GM23338 (cell line): ENCODE results near the gene SMIM12. TPM values are rescaled to one million over a fixed set of nuclear protein-coding genes. Genes with fewer than 3 reads are reported as not detected.
A peak's percentile ranks its signal among the peaks of the same experiment; 100 is the strongest.

Source experiments
- ATAC-seq: fragments of 200-7000 bp; cut with Tn5 transposase; 3 replicates; pipeline ENCODE4 v1.9.1; 2020
- DNase-seq: peaks from one replicate; pipeline ENCODE4 v3.0.0-alpha.2; 2015; ENCODE audit warnings: low spot score
- H2AFZ ChIP-seq: fragments of 200-600 bp; sonication (generic); 2 replicates; pipeline ENCODE4 v1.8.0; 2016; ENCODE audit warnings: antibody characterized with exemption, mild to moderate bottlenecking, moderate library complexity
- H3F3A ChIP-seq: fragments of 200-600 bp; sonication (generic); replicated peaks from 2 replicates; pipeline ENCODE4 v1.8.0; 2017; ENCODE audit warnings: antibody characterized with exemption, mixed run types, low read depth
- H3K27ac ChIP-seq: fragments of 200-600 bp; sonication (generic); 2 replicates; pipeline ENCODE4 v1.6.1; 2016; ENCODE audit warnings: low read depth
- H3K27me3 ChIP-seq: fragments of 200-600 bp; sonication (generic); 2 replicates; pipeline ENCODE4 v1.8.0; 2016; ENCODE audit warnings: mild to moderate bottlenecking, mixed run types, moderate library complexity; ENCODE audit not compliant: insufficient read depth
- H3K36me3 ChIP-seq: fragments of 200-600 bp; sonication (generic); 2 replicates; pipeline ENCODE4 v1.8.0; 2016; ENCODE audit warnings: mild to moderate bottlenecking; ENCODE audit not compliant: insufficient read depth
- H3K4me1 ChIP-seq: fragments of 200-600 bp; sonication (generic); 2 replicates; pipeline ENCODE4 v1.8.0; 2016; ENCODE audit warnings: mild to moderate bottlenecking, moderate library complexity; ENCODE audit not compliant: insufficient read depth
- H3K4me2 ChIP-seq: fragments of 200-600 bp; sonication (generic); 2 replicates; pipeline ENCODE4 v1.7.1; 2017; ENCODE audit warnings: mixed run types
- H3K4me3 ChIP-seq: fragments of 200-600 bp; sonication (generic); 2 replicates; pipeline ENCODE4 v1.6.1; 2016; ENCODE audit warnings: mixed run types
- H3K79me2 ChIP-seq: fragments of 200-600 bp; sonication (generic); replicated peaks from 2 replicates; pipeline ENCODE4 v1.8.0; 2017; ENCODE audit warnings: mild to moderate bottlenecking; ENCODE audit not compliant: insufficient read depth
- H3K9me2 ChIP-seq: fragments of 200-600 bp; sonication (generic); 2 replicates; pipeline ENCODE4 v1.8.0; 2017; ENCODE audit not compliant: insufficient read depth
- H4K20me1 ChIP-seq: fragments of 200-600 bp; sonication (generic); replicated peaks from 2 replicates; pipeline ENCODE4 v1.8.0; 2017; ENCODE audit warnings: mild to moderate bottlenecking; ENCODE audit not compliant: insufficient read depth
- H3K27ac Mint-ChIP-seq: 2 replicates; pipeline ENCODE4 v1.8.0; 2020; ENCODE audit warnings: inconsistent platforms, mild to moderate bottlenecking, moderate library complexity, mixed read lengths
- H3K27me3 Mint-ChIP-seq: 3 replicates; pipeline ENCODE4 v1.8.0; 2022; ENCODE audit warnings: low read depth, mild to moderate bottlenecking, moderate library complexity, mixed read lengths, inconsistent platforms; ENCODE audit not compliant: insufficient read depth, poor library complexity
- H3K36me3 Mint-ChIP-seq: 3 replicates; pipeline ENCODE4 v1.8.0; 2021; ENCODE audit warnings: low read depth, mild to moderate bottlenecking, inconsistent platforms, moderate library complexity, mixed read lengths
- H3K4me1 Mint-ChIP-seq: 3 replicates; pipeline ENCODE4 v1.8.0; 2020; ENCODE audit warnings: mild to moderate bottlenecking, inconsistent platforms, mixed read lengths
- H3K4me3 Mint-ChIP-seq: 3 replicates; pipeline ENCODE4 v1.8.0; 2021; ENCODE audit warnings: moderate library complexity, mild to moderate bottlenecking, inconsistent platforms, mixed read lengths
- H3K9me3 Mint-ChIP-seq: 3 replicates; pipeline ENCODE4 v1.8.0; 2020; ENCODE audit warnings: moderate library complexity, mild to moderate bottlenecking, inconsistent platforms, mixed read lengths
- CREB1 ChIP-seq: fragments of 250-450 bp; sonication (Bioruptor Pico); IDR thresholded peaks from 2 replicates; pipeline ENCODE4 v1.5.0; 2020; ENCODE audit warnings: low read depth, mild to moderate bottlenecking, moderate library complexity
- EZH2 ChIP-seq: fragments of 200-600 bp; sonication (generic); IDR thresholded peaks from one replicate; pipeline ENCODE4 v1.8.0; 2017; ENCODE audit warnings: antibody characterized with exemption, mild to moderate bottlenecking, low read depth; ENCODE audit not compliant: unreplicated experiment
- EZH2phosphoT487 ChIP-seq: fragments of 200-600 bp; sonication (generic); IDR thresholded peaks from one replicate; pipeline ENCODE4 v1.8.1; 2018; ENCODE audit warnings: antibody characterized with exemption; ENCODE audit not compliant: unreplicated experiment
- JUNB ChIP-seq: IDR thresholded peaks from one replicate; pipeline ENCODE4 v1.6.1; 2016; ENCODE audit warnings: antibody characterized with exemption; ENCODE audit not compliant: unreplicated experiment
- NANOG ChIP-seq: IDR thresholded peaks from 2 replicates; pipeline ENCODE4 v1.6.1; 2016; ENCODE audit warnings: antibody characterized with exemption, borderline replicate concordance
- POLR2AphosphoS5 ChIP-seq: IDR thresholded peaks from 2 replicates; pipeline ENCODE4 v1.6.1; 2016; ENCODE audit warnings: antibody characterized with exemption, low read depth
- STAT1 ChIP-seq: IDR thresholded peaks from one replicate; pipeline ENCODE4 v1.6.1; 2016; ENCODE audit warnings: antibody characterized with exemption; ENCODE audit not compliant: unreplicated experiment
- ZNF114 ChIP-seq: fragments of 250-450 bp; sonication (Bioruptor Pico); IDR thresholded peaks from 2 replicates; pipeline ENCODE4 v1.5.0; 2020; ENCODE audit warnings: mild to moderate bottlenecking, moderate library complexity
- polyA plus RNA-seq: library from polyadenylated mRNA; unstranded; fragments of >200 nt; fragmentation: Nextera tagmentation; extraction: Ambion mirVana; gene quantifications from 2 replicates; pipeline ENCODE4 v1.2.1, GENCODE V29; 2016
- total RNA-seq: library from RNA; depleted of rRNA; stranded (reverse); fragments of >200 nt; shearing (Covaris generic); gene quantifications from 2 replicates; pipeline ENCODE4 v1.2.3, GENCODE V29; 2014
- TF ChIP-seq, protein P1 (sequence below): IDR thresholded peaks from one replicate; pipeline ENCODE4 v1.6.1; 2018; ENCODE audit warnings: antibody characterized with exemption; ENCODE audit not compliant: unreplicated experiment
- TF ChIP-seq, protein P2 (sequence below), 2 experiments: fragments of 200-600 bp in 1 of 2; sonication (generic) in 1 of 2; conservative IDR thresholded peaks; 2 replicates each; pipeline versions ENCODE4 v1.5.1 to v1.6.1; 2016 to 2017; ENCODE audit warnings: antibody characterized with exemption in 2 of 2, low read depth in 2 of 2, mild to moderate bottlenecking in 2 of 2, moderate library complexity in 1 of 2
- TF ChIP-seq, protein P3 (sequence below): IDR thresholded peaks from 2 replicates; pipeline ENCODE4 v1.6.1; 2016; ENCODE audit warnings: antibody characterized with exemption

Gene SMIM12
- total and polyA plus RNA-seq, 2 experiments from 2014 or later = 22.7 to 25.3 TPM

DNA sequence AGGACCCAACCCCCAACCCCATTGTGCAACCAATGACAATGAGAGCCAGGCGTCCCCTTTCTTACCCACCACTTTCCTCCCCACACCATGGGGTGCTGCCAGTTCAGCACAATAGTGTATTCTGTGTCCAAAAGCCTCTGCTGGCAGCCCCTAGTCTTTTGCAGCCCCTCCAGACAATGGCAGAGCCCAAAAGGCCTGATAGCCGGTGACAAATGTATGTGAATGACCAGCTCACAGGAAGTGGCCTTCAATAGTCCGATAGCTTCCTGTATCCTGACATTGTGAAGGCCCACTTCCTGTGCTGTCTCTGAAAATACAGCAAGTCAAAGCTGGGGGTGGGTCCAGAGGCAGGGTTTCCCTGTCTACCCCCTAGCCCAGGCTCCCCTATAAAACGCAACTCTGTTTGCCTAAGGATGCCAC lies 16.6 kb downstream of the SMIM12 start:
- Histone ChIP-seq H3K27ac (no peak overlapping the region), H3K27me3 (no peaks in the 10 kb centered on the region), H3K9me2 (0 out of 2 replicates have a peak, but pooled peaks cover 5% of the 10 kb centered on the region), H4K20me1 (no peaks in the 10 kb centered on the region), H3K4me3 (no peak overlapping the region), H3K4me1 (peaks cover 25% of the 10 kb centered on the region), H3F3A (no peaks in the 10 kb centered on the region), H3K36me3 (no peaks in the 10 kb centered on the region), H3K4me2 (0 out of 2 replicates have a peak overlapping the region, but pooled peaks have one; percentile 55), H2AFZ (no peak overlapping the region), H3K79me2 (no peaks in the 10 kb centered on the region)
- TF ChIP-seq, protein P1, sequence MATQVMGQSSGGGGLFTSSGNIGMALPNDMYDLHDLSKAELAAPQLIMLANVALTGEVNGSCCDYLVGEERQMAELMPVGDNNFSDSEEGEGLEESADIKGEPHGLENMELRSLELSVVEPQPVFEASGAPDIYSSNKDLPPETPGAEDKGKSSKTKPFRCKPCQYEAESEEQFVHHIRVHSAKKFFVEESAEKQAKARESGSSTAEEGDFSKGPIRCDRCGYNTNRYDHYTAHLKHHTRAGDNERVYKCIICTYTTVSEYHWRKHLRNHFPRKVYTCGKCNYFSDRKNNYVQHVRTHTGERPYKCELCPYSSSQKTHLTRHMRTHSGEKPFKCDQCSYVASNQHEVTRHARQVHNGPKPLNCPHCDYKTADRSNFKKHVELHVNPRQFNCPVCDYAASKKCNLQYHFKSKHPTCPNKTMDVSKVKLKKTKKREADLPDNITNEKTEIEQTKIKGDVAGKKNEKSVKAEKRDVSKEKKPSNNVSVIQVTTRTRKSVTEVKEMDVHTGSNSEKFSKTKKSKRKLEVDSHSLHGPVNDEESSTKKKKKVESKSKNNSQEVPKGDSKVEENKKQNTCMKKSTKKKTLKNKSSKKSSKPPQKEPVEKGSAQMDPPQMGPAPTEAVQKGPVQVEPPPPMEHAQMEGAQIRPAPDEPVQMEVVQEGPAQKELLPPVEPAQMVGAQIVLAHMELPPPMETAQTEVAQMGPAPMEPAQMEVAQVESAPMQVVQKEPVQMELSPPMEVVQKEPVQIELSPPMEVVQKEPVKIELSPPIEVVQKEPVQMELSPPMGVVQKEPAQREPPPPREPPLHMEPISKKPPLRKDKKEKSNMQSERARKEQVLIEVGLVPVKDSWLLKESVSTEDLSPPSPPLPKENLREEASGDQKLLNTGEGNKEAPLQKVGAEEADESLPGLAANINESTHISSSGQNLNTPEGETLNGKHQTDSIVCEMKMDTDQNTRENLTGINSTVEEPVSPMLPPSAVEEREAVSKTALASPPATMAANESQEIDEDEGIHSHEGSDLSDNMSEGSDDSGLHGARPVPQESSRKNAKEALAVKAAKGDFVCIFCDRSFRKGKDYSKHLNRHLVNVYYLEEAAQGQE = no peak
- TF ChIP-seq JUNB (no peak), CREB1 (no peak), POLR2AphosphoS5 (no peak), NANOG (no peak), STAT1 (no peak), ZNF114 (no peak), EZH2 (no peak), EZH2phosphoT487 (no peak)
- TF ChIP-seq, protein P2, sequence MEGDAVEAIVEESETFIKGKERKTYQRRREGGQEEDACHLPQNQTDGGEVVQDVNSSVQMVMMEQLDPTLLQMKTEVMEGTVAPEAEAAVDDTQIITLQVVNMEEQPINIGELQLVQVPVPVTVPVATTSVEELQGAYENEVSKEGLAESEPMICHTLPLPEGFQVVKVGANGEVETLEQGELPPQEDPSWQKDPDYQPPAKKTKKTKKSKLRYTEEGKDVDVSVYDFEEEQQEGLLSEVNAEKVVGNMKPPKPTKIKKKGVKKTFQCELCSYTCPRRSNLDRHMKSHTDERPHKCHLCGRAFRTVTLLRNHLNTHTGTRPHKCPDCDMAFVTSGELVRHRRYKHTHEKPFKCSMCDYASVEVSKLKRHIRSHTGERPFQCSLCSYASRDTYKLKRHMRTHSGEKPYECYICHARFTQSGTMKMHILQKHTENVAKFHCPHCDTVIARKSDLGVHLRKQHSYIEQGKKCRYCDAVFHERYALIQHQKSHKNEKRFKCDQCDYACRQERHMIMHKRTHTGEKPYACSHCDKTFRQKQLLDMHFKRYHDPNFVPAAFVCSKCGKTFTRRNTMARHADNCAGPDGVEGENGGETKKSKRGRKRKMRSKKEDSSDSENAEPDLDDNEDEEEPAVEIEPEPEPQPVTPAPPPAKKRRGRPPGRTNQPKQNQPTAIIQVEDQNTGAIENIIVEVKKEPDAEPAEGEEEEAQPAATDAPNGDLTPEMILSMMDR (conservative IDR thresholded peaks at IDR 0.05; ENCODE audit: low read depth in 2 of 2) = no peak
- TF ChIP-seq, protein P3, sequence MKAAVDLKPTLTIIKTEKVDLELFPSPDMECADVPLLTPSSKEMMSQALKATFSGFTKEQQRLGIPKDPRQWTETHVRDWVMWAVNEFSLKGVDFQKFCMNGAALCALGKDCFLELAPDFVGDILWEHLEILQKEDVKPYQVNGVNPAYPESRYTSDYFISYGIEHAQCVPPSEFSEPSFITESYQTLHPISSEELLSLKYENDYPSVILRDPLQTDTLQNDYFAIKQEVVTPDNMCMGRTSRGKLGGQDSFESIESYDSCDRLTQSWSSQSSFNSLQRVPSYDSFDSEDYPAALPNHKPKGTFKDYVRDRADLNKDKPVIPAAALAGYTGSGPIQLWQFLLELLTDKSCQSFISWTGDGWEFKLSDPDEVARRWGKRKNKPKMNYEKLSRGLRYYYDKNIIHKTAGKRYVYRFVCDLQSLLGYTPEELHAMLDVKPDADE = no peak
- H3K36me3 Mint-ChIP-seq = no peaks in the 10 kb centered on the region
- H3K4me1 Mint-ChIP-seq = peaks cover 20% of the 10 kb centered on the region
- H3K9me3 Mint-ChIP-seq = no peaks in the 10 kb centered on the region
- H3K4me3 Mint-ChIP-seq = no peak overlapping the region; the same call in 2 of the 3 replicates
- no peak for DNase-seq
- ATAC-seq = no peak
- peaks cover 1% of the 10 kb centered on the region for H3K27me3 Mint-ChIP-seq
- no peak overlapping the region for H3K27ac Mint-ChIP-seq
